SK-N-MC (cell line): Measurements from ENCODE around the gene ALX4.

Source experiments
- DNase-seq: peaks from one replicate; pipeline ENCODE4 v3.0.0-alpha.2; 2011; ENCODE audit warnings: low read depth, low spot score
- H3K27ac ChIP-seq: fragments of 200-600 bp; sonication (generic); 2 replicates; pipeline ENCODE4 v1.5.1; 2016; ENCODE audit warnings: mixed run types
- H3K36me3 ChIP-seq: fragments of 200-600 bp; sonication (generic); 2 replicates; pipeline ENCODE4 v1.6.1; 2017; ENCODE audit warnings: antibody characterized with exemption, low read length, mixed read lengths; ENCODE audit not compliant: insufficient read depth
- H3K4me3 ChIP-seq: fragments of 200-600 bp; sonication (generic); 2 replicates; pipeline ENCODE4 v1.5.1; 2016
- H3K9ac ChIP-seq: fragments of 200-600 bp; sonication (generic); 2 replicates; pipeline ENCODE4 v1.8.0; 2017; ENCODE audit warnings: mixed run types, mixed read lengths; ENCODE audit not compliant: insufficient read length
- H3K9me3 ChIP-seq: fragments of 200-600 bp; sonication (generic); 2 replicates; pipeline ENCODE4 v1.6.1; 2017; ENCODE audit warnings: low read depth, mild to moderate bottlenecking, antibody characterized with exemption, low read length, moderate library complexity, mixed read lengths
- EZH2 ChIP-seq: fragments of 200-600 bp; sonication (generic); IDR thresholded peaks from one replicate; pipeline ENCODE4 v1.6.1; 2017; ENCODE audit warnings: antibody characterized with exemption
- FOXP2 ChIP-seq: optimal IDR thresholded peaks from 2 replicates; pipeline ENCODE3; 2011; ENCODE audit warnings: mild to moderate bottlenecking, moderate library complexity; ENCODE audit not compliant: insufficient read depth; ENCODE audit errors: extremely low read length, control extremely low read depth
- POLR2AphosphoS5 ChIP-seq: IDR thresholded peaks from 2 replicates; pipeline ENCODE4 v1.6.1; 2012; ENCODE audit warnings: mild to moderate bottlenecking, low read depth, low read length, borderline replicate concordance

The ALX4 gene

DNA sequence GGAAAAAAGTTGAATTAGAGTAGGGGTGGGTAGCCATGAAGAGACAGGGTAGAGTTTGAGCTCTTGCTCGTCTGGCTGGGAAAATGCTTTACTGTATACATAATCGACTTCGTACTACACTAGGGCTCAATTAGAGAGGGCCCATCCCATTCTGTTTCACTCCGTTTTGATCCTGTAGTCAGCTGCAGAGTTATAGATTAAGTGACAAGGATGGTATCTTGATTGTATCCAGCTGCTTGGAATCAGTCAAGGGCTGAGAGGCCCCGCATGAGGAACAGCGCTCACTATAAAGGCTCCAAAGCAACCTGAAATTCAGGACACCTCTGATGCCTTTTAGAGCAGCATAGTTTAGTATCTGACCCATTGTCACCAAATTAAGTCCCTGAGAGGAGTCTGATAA, 81.6 kb downstream of the ALX4 start:
- Histone ChIP-seq H3K27ac (no peak overlapping the region), H3K9me3 (no peaks in the 10 kb centered on the region), H3K4me3 (no peak overlapping the region), H3K9ac (no peak overlapping the region), H3K36me3 (no peaks in the 10 kb centered on the region)
- DNase-seq = no peak
- TF ChIP-seq POLR2AphosphoS5 = no peak
- TF ChIP-seq EZH2 = no peak
- no peak for TF ChIP-seq FOXP2

DNA sequence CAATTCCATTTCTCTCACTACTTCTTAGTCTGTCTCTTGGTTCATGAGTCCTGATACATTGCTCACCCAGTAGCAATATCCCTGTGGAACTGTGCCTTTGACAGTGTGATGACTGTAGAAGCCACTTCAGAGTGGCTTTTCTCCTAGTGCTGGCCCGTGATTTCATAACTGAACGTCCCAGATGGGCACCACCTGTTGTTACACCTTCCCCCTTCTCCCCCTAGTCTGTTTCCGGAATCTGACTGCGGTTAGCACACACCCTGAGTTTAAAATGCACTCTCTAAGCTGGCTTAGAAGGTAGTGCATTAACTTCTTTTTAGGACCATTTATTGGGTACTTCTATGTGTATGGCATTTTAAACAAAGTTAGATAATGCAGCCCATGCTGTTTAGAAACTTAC, 83.0 kb downstream of the ALX4 start:
- H3K9me3 ChIP-seq = no peaks in the 10 kb centered on the region
- H3K36me3 ChIP-seq = no peaks in the 10 kb centered on the region
- H3K27ac ChIP-seq = no peak overlapping the region
- no peak overlapping the region for H3K4me3 ChIP-seq
- no peak for DNase-seq
- TF ChIP-seq EZH2 (no peak), FOXP2 (no peak), POLR2AphosphoS5 (no peak)
- no peak overlapping the region for H3K9ac ChIP-seq

DNA sequence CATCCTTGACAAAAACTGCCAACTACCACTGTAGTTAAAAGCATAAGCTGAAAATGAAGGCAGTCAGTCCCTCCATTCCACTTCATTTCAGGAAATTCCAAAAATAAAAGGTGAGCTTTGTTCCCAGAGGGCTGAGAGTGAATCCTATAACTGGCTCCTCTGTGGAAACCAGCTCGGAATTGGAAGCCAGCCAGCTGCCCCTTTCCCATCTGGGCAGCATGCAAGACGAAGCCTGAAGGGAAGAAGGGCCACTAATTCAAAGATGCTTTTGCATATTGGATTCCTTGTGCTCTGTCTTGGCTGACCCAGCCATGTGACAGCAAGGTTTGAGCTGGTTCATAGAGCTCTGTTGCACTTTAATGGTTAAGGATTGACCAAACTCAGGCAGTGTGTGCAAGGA, 83.4 kb downstream of the ALX4 start:
- H3K9me3 ChIP-seq = no peaks in the 10 kb centered on the region
- no peak overlapping the region for H3K27ac ChIP-seq
- no peaks in the 10 kb centered on the region for H3K36me3 ChIP-seq
- no peak for TF ChIP-seq FOXP2
- no peak for TF ChIP-seq EZH2
- TF ChIP-seq POLR2AphosphoS5 = no peak
- H3K9ac ChIP-seq = no peak overlapping the region
- H3K4me3 ChIP-seq = no peak overlapping the region
- DNase-seq = no peak

DNA sequence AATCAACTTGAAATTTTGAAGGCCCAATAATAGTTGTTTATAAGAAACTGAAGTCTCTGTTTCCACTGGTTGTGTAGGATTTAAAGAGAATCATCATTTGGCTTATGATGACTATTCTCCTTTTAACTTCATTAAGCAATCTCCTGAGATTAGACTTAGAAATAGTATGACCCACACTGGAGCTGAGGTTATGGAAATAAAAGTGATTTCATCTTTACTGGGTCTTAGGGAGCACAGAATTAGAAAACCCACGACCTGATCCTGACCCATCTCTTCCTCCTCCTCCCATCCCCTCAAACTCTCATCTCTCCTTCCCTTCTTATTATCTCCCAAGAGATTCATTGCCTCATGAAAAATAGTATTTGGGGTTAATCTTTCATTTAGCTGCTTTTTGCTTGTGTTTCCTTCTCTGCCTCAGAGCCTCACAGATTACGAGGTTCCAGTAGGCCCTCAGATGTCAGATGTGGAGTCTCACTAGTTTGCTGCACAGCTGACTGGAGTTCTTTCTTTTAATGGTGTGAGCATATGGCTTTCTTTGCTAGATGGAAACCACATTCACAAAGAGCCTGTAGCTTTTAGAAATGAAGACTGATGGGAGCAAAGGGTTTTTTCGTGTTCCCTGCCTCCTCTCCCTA, 85.0 kb downstream of the ALX4 start:
- H3K4me3 ChIP-seq = no peak overlapping the region
- H3K9ac ChIP-seq = no peak overlapping the region
- no peaks in the 10 kb centered on the region for H3K36me3 ChIP-seq
- H3K27ac ChIP-seq = no peak overlapping the region
- DNase-seq = no peak
- no peaks in the 10 kb centered on the region for H3K9me3 ChIP-seq
- TF ChIP-seq FOXP2 (no peak), EZH2 (no peak), POLR2AphosphoS5 (no peak)

DNA sequence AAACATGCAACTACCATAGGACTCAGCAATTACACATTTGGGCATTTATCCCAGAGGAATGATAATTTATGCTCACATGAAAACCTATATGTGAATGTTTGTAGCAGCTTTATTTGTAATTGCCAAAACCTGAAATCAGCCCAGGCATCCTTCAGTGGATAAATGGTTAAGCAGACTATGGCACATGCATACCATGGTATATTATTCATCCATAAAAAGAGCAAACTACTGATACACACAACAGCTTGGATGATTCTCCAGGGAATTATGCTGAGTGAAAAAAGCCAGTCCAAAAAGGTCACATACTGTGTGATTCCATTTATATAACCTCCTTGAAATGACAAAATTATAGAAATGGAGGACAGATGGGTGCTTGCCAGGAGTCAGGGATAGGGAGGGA, 86.7 kb downstream of the ALX4 start:
- H3K9ac ChIP-seq = no peak overlapping the region
- no peak overlapping the region for H3K4me3 ChIP-seq
- no peaks in the 10 kb centered on the region for H3K9me3 ChIP-seq
- no peak overlapping the region for H3K27ac ChIP-seq
- no peak for DNase-seq
- no peaks in the 10 kb centered on the region for H3K36me3 ChIP-seq
- TF ChIP-seq FOXP2 (no peak), POLR2AphosphoS5 (no peak), EZH2 (no peak)

DNA sequence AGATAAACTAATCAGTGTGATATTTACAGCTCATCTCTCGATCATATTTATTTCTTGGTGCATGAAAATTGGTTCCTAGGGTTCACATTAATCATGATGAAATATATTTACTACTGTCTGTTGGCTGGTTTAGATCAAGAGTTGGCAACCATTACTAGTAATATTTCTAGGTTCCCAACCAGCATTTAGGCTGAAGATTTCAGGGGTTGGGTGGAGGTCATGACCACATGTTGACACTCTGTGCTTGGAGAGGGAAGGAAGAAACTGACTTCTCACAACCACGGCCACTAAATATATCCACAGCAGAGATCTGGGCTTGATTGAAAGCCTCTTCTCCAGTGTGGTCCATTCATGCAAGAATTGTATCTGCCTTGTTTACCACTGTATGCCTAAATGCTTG, 87.9 kb downstream of the ALX4 start:
- no peak for TF ChIP-seq POLR2AphosphoS5
- no peak for TF ChIP-seq EZH2
- TF ChIP-seq FOXP2 = no peak
- Histone ChIP-seq H3K36me3 (no peaks in the 10 kb centered on the region), H3K9ac (no peak overlapping the region), H3K4me3 (no peak overlapping the region), H3K27ac (no peak overlapping the region), H3K9me3 (no peaks in the 10 kb centered on the region)
- DNase-seq = no peak

DNA sequence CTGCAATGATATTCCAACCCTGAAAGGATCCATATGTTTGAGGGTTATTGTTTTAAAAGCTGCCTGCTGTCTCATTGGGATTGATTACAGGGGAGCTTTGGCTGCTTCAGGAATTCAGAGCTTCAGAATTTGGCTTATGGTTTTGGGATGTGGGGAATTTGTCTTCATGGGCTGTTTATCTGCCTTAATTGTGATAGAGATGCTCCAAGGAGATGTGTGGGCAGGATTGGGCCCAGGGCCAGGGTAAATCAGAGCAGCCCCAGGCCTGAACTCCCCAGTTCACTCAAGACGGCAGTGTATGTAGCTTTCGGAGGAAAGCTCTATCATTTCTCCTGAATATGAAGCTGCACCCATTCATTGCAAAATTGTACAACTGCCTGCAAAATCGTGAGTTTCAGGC, 88.5 kb downstream of the ALX4 start:
- H3K9me3 ChIP-seq = no peaks in the 10 kb centered on the region
- no peak overlapping the region for H3K27ac ChIP-seq
- no peaks in the 10 kb centered on the region for H3K36me3 ChIP-seq
- DNase-seq = no peak
- TF ChIP-seq EZH2 (no peak), POLR2AphosphoS5 (no peak), FOXP2 (no peak)
- H3K4me3 ChIP-seq = no peak overlapping the region
- H3K9ac ChIP-seq = no peak overlapping the region

DNA sequence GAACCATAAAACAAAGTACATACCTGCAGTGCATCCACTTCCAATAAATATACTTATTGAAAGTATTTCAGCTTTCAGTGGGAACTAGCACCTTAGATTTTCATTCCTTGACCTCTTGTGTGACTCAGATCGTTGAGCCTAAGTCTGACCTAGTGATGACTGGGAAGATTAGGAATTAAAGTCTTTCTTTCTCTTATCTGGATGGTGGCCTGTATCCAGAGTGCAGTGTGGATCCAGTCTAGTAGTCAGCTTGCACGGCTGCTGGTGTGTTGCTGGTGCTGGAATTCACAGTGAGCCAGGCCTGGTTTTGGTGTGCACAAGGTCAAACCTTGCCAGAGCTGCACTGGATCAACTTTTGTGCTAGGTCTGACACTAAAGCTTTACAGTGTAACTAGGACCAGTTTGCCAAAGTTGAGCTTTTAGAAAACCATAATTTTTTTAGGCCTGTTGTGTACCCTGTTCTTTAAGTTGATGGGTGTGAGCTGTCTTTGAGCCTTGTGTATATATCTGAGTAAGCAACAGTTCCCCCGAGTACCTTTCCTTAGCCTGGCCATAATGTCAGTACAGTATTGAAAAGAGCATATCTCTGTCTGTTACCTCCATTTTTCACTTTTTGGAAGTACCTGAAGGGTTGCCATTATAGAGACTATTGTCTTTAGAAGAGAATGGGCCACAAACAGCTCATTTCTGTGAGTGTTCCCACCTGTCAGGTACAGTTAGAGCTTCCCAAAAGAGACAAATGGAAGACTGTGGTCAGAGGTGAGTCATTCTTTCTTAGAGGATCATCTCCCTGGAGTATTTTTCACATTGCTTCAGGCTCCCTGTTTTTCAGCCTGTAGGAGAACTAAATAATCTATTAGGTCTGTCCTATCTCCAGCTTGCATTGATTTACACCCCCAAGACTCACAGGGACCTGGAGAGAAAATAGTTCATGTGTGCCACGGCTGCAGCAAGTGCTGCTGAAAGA, 89.8 kb downstream of the ALX4 start:
- no peak overlapping the region for H3K4me3 ChIP-seq
- no peak overlapping the region for H3K9ac ChIP-seq
- H3K9me3 ChIP-seq = no peaks in the 10 kb centered on the region
- TF ChIP-seq EZH2 (no peak), FOXP2 (no peak), POLR2AphosphoS5 (no peak)
- no peaks in the 10 kb centered on the region for H3K36me3 ChIP-seq
- no peak overlapping the region for H3K27ac ChIP-seq
- no peak for DNase-seq
